GM23338 (cell line): ENCODE results near the gene SNTG2. TPM values are rescaled to one million over a fixed set of nuclear protein-coding genes. Genes with fewer than 3 reads are reported as not detected.

Experiments used
- ATAC-seq: fragments of 200-7000 bp; cut with Tn5 transposase; 3 replicates; pipeline ENCODE4 v1.9.1; 2020
- DNase-seq: peaks from one replicate; pipeline ENCODE4 v3.0.0-alpha.2; 2015; ENCODE audit warnings: low spot score
- H2AFZ ChIP-seq: fragments of 200-600 bp; sonication (generic); 2 replicates; pipeline ENCODE4 v1.8.0; 2016; ENCODE audit warnings: antibody characterized with exemption, mild to moderate bottlenecking, moderate library complexity
- H3F3A ChIP-seq: fragments of 200-600 bp; sonication (generic); replicated peaks from 2 replicates; pipeline ENCODE4 v1.8.0; 2017; ENCODE audit warnings: antibody characterized with exemption, mixed run types, low read depth
- H3K27ac ChIP-seq: fragments of 200-600 bp; sonication (generic); 2 replicates; pipeline ENCODE4 v1.6.1; 2016; ENCODE audit warnings: low read depth
- H3K27me3 ChIP-seq: fragments of 200-600 bp; sonication (generic); 2 replicates; pipeline ENCODE4 v1.8.0; 2016; ENCODE audit warnings: mild to moderate bottlenecking, mixed run types, moderate library complexity; ENCODE audit not compliant: insufficient read depth
- H3K36me3 ChIP-seq: fragments of 200-600 bp; sonication (generic); 2 replicates; pipeline ENCODE4 v1.8.0; 2016; ENCODE audit warnings: mild to moderate bottlenecking; ENCODE audit not compliant: insufficient read depth
- H3K4me1 ChIP-seq: fragments of 200-600 bp; sonication (generic); 2 replicates; pipeline ENCODE4 v1.8.0; 2016; ENCODE audit warnings: mild to moderate bottlenecking, moderate library complexity; ENCODE audit not compliant: insufficient read depth
- H3K4me2 ChIP-seq: fragments of 200-600 bp; sonication (generic); 2 replicates; pipeline ENCODE4 v1.7.1; 2017; ENCODE audit warnings: mixed run types
- H3K4me3 ChIP-seq: fragments of 200-600 bp; sonication (generic); 2 replicates; pipeline ENCODE4 v1.6.1; 2016; ENCODE audit warnings: mixed run types
- H3K79me2 ChIP-seq: fragments of 200-600 bp; sonication (generic); replicated peaks from 2 replicates; pipeline ENCODE4 v1.8.0; 2017; ENCODE audit warnings: mild to moderate bottlenecking; ENCODE audit not compliant: insufficient read depth
- H3K9me2 ChIP-seq: fragments of 200-600 bp; sonication (generic); 2 replicates; pipeline ENCODE4 v1.8.0; 2017; ENCODE audit not compliant: insufficient read depth
- H4K20me1 ChIP-seq: fragments of 200-600 bp; sonication (generic); replicated peaks from 2 replicates; pipeline ENCODE4 v1.8.0; 2017; ENCODE audit warnings: mild to moderate bottlenecking; ENCODE audit not compliant: insufficient read depth
- H3K27ac Mint-ChIP-seq: 2 replicates; pipeline ENCODE4 v1.8.0; 2020; ENCODE audit warnings: inconsistent platforms, mild to moderate bottlenecking, moderate library complexity, mixed read lengths
- H3K27me3 Mint-ChIP-seq: 3 replicates; pipeline ENCODE4 v1.8.0; 2022; ENCODE audit warnings: low read depth, mild to moderate bottlenecking, moderate library complexity, mixed read lengths, inconsistent platforms; ENCODE audit not compliant: insufficient read depth, poor library complexity
- H3K36me3 Mint-ChIP-seq: 3 replicates; pipeline ENCODE4 v1.8.0; 2021; ENCODE audit warnings: low read depth, mild to moderate bottlenecking, inconsistent platforms, moderate library complexity, mixed read lengths
- H3K4me1 Mint-ChIP-seq: 3 replicates; pipeline ENCODE4 v1.8.0; 2020; ENCODE audit warnings: mild to moderate bottlenecking, inconsistent platforms, mixed read lengths
- H3K4me3 Mint-ChIP-seq: 3 replicates; pipeline ENCODE4 v1.8.0; 2021; ENCODE audit warnings: moderate library complexity, mild to moderate bottlenecking, inconsistent platforms, mixed read lengths
- H3K9me3 Mint-ChIP-seq: 3 replicates; pipeline ENCODE4 v1.8.0; 2020; ENCODE audit warnings: moderate library complexity, mild to moderate bottlenecking, inconsistent platforms, mixed read lengths
- JUNB ChIP-seq: IDR thresholded peaks from one replicate; pipeline ENCODE4 v1.6.1; 2016; ENCODE audit warnings: antibody characterized with exemption; ENCODE audit not compliant: unreplicated experiment
- NANOG ChIP-seq: IDR thresholded peaks from 2 replicates; pipeline ENCODE4 v1.6.1; 2016; ENCODE audit warnings: antibody characterized with exemption, borderline replicate concordance
- POLR2AphosphoS5 ChIP-seq: IDR thresholded peaks from 2 replicates; pipeline ENCODE4 v1.6.1; 2016; ENCODE audit warnings: antibody characterized with exemption, low read depth
- STAT1 ChIP-seq: IDR thresholded peaks from one replicate; pipeline ENCODE4 v1.6.1; 2016; ENCODE audit warnings: antibody characterized with exemption; ENCODE audit not compliant: unreplicated experiment
- ZNF114 ChIP-seq: fragments of 250-450 bp; sonication (Bioruptor Pico); IDR thresholded peaks from 2 replicates; pipeline ENCODE4 v1.5.0; 2020; ENCODE audit warnings: mild to moderate bottlenecking, moderate library complexity
- polyA plus RNA-seq: library from polyadenylated mRNA; unstranded; fragments of >200 nt; fragmentation: Nextera tagmentation; extraction: Ambion mirVana; gene quantifications from 2 replicates; pipeline ENCODE4 v1.2.1, GENCODE V29; 2016
- total RNA-seq: library from RNA; depleted of rRNA; stranded (reverse); fragments of >200 nt; shearing (Covaris generic); gene quantifications from 2 replicates; pipeline ENCODE4 v1.2.3, GENCODE V29; 2014
- TF ChIP-seq, protein P1 (sequence below): fragments of 250-450 bp; sonication (Bioruptor Pico); IDR thresholded peaks from 2 replicates; pipeline ENCODE4 v1.5.0; 2020; ENCODE audit warnings: mild to moderate bottlenecking, moderate library complexity
- TF ChIP-seq, protein P2 (sequence below), 2 experiments: fragments of 200-600 bp in 1 of 2; sonication (generic) in 1 of 2; conservative IDR thresholded peaks; 2 replicates each; pipeline versions ENCODE4 v1.5.1 to v1.6.1; 2016 to 2017; ENCODE audit warnings: antibody characterized with exemption in 2 of 2, low read depth in 2 of 2, mild to moderate bottlenecking in 2 of 2, moderate library complexity in 1 of 2
- TF ChIP-seq, protein P3 (sequence below): IDR thresholded peaks from one replicate; pipeline ENCODE4 v1.6.1; 2018; ENCODE audit warnings: antibody characterized with exemption; ENCODE audit not compliant: unreplicated experiment

The SNTG2 gene
- total and polyA plus RNA-seq, 2 experiments from 2014 or later: 27.5 to 60.4 TPM

DNA sequence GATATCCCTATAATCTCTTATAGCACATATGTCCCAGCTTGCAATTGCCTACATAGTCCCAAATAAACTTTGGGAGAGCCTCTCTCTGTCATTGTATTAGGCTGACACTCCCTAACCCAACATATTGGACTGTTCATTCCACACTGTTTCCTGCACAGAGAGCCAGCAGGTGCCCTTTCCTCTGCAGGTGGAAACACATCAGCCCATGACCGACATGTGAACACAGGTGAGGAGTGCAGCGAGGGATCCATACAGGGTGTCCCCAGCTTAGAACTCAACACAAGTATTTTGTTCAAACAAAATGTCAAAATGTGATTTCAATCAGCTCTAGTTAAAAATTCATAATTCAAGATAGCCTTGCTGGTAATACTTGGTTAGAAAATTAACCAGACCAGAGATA lies 412.7 kb downstream of the SNTG2 start:
- H3K4me1 ChIP-seq: no peaks in the 10 kb centered on the region
- H3K4me3 ChIP-seq: no peak overlapping the region
- no peak overlapping the region for H3K27ac ChIP-seq
- H3K27me3 ChIP-seq: no peaks in the 10 kb centered on the region
- H3F3A ChIP-seq: no peaks in the 10 kb centered on the region
- no peak for ATAC-seq
- Mint-ChIP-seq H3K36me3 (peaks cover 6% of the 10 kb centered on the region; the same call in 2 of the 3 replicates), H3K4me3 (no peak overlapping the region), H3K27me3 (peaks cover 4% of the 10 kb centered on the region), H3K4me1 (peaks cover 24% of the 10 kb centered on the region), H3K27ac (no peak overlapping the region), H3K9me3 (peaks cover 6% of the 10 kb centered on the region; the same call in 2 of the 3 replicates)
- TF ChIP-seq, protein P1, sequence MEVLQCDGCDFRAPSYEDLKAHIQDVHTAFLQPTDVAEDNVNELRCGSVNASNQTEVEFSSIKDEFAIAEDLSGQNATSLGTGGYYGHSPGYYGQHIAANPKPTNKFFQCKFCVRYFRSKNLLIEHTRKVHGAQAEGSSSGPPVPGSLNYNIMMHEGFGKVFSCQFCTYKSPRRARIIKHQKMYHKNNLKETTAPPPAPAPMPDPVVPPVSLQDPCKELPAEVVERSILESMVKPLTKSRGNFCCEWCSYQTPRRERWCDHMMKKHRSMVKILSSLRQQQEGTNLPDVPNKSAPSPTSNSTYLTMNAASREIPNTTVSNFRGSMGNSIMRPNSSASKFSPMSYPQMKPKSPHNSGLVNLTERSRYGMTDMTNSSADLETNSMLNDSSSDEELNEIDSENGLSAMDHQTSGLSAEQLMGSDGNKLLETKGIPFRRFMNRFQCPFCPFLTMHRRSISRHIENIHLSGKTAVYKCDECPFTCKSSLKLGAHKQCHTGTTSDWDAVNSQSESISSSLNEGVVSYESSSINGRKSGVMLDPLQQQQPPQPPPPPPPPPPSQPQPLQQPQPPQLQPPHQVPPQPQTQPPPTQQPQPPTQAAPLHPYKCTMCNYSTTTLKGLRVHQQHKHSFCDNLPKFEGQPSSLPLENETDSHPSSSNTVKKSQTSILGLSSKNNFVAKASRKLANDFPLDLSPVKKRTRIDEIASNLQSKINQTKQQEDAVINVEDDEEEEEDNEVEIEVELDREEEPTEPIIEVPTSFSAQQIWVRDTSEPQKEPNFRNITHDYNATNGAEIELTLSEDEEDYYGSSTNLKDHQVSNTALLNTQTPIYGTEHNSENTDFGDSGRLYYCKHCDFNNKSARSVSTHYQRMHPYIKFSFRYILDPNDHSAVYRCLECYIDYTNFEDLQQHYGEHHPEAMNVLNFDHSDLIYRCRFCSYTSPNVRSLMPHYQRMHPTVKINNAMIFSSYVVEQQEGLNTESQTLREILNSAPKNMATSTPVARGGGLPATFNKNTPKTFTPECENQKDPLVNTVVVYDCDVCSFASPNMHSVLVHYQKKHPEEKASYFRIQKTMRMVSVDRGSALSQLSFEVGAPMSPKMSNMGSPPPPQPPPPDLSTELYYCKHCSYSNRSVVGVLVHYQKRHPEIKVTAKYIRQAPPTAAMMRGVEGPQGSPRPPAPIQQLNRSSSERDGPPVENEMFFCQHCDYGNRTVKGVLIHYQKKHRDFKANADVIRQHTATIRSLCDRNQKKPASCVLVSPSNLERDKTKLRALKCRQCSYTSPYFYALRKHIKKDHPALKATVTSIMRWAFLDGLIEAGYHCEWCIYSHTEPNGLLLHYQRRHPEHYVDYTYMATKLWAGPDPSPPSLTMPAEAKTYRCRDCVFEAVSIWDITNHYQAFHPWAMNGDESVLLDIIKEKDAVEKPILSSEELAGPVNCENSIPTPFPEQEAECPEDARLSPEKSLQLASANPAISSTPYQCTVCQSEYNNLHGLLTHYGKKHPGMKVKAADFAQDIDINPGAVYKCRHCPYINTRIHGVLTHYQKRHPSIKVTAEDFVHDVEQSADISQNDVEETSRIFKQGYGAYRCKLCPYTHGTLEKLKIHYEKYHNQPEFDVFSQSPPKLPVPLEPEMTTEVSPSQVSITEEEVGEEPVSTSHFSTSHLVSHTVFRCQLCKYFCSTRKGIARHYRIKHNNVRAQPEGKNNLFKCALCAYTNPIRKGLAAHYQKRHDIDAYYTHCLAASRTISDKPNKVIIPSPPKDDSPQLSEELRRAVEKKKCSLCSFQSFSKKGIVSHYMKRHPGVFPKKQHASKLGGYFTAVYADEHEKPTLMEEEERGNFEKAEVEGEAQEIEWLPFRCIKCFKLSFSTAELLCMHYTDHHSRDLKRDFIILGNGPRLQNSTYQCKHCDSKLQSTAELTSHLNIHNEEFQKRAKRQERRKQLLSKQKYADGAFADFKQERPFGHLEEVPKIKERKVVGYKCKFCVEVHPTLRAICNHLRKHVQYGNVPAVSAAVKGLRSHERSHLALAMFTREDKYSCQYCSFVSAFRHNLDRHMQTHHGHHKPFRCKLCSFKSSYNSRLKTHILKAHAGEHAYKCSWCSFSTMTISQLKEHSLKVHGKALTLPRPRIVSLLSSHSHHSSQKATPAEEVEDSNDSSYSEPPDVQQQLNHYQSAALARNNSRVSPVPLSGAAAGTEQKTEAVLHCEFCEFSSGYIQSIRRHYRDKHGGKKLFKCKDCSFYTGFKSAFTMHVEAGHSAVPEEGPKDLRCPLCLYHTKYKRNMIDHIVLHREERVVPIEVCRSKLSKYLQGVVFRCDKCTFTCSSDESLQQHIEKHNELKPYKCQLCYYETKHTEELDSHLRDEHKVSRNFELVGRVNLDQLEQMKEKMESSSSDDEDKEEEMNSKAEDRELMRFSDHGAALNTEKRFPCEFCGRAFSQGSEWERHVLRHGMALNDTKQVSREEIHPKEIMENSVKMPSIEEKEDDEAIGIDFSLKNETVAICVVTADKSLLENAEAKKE: no peak
- TF ChIP-seq JUNB: no peak
- TF ChIP-seq STAT1: no peak
- no peak for TF ChIP-seq NANOG
- no peak for TF ChIP-seq POLR2AphosphoS5
- TF ChIP-seq, protein P2, sequence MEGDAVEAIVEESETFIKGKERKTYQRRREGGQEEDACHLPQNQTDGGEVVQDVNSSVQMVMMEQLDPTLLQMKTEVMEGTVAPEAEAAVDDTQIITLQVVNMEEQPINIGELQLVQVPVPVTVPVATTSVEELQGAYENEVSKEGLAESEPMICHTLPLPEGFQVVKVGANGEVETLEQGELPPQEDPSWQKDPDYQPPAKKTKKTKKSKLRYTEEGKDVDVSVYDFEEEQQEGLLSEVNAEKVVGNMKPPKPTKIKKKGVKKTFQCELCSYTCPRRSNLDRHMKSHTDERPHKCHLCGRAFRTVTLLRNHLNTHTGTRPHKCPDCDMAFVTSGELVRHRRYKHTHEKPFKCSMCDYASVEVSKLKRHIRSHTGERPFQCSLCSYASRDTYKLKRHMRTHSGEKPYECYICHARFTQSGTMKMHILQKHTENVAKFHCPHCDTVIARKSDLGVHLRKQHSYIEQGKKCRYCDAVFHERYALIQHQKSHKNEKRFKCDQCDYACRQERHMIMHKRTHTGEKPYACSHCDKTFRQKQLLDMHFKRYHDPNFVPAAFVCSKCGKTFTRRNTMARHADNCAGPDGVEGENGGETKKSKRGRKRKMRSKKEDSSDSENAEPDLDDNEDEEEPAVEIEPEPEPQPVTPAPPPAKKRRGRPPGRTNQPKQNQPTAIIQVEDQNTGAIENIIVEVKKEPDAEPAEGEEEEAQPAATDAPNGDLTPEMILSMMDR (conservative IDR thresholded peaks at IDR 0.05; ENCODE audit: low read depth in 2 of 2): no peak
- no peak for TF ChIP-seq ZNF114 (CRISPR knock-in tag)
- TF ChIP-seq, protein P3, sequence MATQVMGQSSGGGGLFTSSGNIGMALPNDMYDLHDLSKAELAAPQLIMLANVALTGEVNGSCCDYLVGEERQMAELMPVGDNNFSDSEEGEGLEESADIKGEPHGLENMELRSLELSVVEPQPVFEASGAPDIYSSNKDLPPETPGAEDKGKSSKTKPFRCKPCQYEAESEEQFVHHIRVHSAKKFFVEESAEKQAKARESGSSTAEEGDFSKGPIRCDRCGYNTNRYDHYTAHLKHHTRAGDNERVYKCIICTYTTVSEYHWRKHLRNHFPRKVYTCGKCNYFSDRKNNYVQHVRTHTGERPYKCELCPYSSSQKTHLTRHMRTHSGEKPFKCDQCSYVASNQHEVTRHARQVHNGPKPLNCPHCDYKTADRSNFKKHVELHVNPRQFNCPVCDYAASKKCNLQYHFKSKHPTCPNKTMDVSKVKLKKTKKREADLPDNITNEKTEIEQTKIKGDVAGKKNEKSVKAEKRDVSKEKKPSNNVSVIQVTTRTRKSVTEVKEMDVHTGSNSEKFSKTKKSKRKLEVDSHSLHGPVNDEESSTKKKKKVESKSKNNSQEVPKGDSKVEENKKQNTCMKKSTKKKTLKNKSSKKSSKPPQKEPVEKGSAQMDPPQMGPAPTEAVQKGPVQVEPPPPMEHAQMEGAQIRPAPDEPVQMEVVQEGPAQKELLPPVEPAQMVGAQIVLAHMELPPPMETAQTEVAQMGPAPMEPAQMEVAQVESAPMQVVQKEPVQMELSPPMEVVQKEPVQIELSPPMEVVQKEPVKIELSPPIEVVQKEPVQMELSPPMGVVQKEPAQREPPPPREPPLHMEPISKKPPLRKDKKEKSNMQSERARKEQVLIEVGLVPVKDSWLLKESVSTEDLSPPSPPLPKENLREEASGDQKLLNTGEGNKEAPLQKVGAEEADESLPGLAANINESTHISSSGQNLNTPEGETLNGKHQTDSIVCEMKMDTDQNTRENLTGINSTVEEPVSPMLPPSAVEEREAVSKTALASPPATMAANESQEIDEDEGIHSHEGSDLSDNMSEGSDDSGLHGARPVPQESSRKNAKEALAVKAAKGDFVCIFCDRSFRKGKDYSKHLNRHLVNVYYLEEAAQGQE: no peak
- no peaks in the 10 kb centered on the region for H3K36me3 ChIP-seq
- no peak for DNase-seq
- H4K20me1 ChIP-seq: no peaks in the 10 kb centered on the region
- H3K79me2 ChIP-seq: no peaks in the 10 kb centered on the region
- H2AFZ ChIP-seq: no peak overlapping the region
- no peak overlapping the region for H3K4me2 ChIP-seq
- H3K9me2 ChIP-seq: no peaks in the 10 kb centered on the region
